ENCODE results near the gene OMP. TPM values are rescaled to one million over a fixed set of nuclear protein-coding genes. Genes with fewer than 3 reads are reported as not detected.

The OMP gene
- total RNA-seq, 1 donor from 2014 or later = not detected

- no peak within 1 kb of the TSS for H3K27ac Mint-ChIP-seq (ENCODE audit: unreplicated experiment)
- peak within 1 kb of the TSS; percentile 61 for H3K4me3 Mint-ChIP-seq (ENCODE audit: unreplicated experiment)
- H3K27me3 Mint-ChIP-seq (ENCODE audit: unreplicated experiment) = peaks cover 2% of the 10 kb centered on the region
- peaks cover 7% of the 10 kb centered on the region for H3K36me3 Mint-ChIP-seq (ENCODE audit: unreplicated experiment)
- DNase-seq (ENCODE audit: extremely low spot score, unreplicated experiment) = no peak
- no peaks in the 10 kb centered on the region for H3K9me3 Mint-ChIP-seq (ENCODE audit: unreplicated experiment)
- TF ChIP-seq, protein P1, sequence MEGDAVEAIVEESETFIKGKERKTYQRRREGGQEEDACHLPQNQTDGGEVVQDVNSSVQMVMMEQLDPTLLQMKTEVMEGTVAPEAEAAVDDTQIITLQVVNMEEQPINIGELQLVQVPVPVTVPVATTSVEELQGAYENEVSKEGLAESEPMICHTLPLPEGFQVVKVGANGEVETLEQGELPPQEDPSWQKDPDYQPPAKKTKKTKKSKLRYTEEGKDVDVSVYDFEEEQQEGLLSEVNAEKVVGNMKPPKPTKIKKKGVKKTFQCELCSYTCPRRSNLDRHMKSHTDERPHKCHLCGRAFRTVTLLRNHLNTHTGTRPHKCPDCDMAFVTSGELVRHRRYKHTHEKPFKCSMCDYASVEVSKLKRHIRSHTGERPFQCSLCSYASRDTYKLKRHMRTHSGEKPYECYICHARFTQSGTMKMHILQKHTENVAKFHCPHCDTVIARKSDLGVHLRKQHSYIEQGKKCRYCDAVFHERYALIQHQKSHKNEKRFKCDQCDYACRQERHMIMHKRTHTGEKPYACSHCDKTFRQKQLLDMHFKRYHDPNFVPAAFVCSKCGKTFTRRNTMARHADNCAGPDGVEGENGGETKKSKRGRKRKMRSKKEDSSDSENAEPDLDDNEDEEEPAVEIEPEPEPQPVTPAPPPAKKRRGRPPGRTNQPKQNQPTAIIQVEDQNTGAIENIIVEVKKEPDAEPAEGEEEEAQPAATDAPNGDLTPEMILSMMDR (IDR thresholded peaks at IDR 0.05) = no peak
- peaks cover 10% of the 10 kb centered on the region for H3K4me1 Mint-ChIP-seq (ENCODE audit: unreplicated experiment)
Measured at GRCh38 chr11:77127920-77128691, 25.5 kb downstream of the OMP start, which contains the start of gene MYO7A. TSS of gene MYO7A (plus strand) at chr11:77128246. CDS start at chr11:77130635, 2,389 bp downstream.

DNA sequence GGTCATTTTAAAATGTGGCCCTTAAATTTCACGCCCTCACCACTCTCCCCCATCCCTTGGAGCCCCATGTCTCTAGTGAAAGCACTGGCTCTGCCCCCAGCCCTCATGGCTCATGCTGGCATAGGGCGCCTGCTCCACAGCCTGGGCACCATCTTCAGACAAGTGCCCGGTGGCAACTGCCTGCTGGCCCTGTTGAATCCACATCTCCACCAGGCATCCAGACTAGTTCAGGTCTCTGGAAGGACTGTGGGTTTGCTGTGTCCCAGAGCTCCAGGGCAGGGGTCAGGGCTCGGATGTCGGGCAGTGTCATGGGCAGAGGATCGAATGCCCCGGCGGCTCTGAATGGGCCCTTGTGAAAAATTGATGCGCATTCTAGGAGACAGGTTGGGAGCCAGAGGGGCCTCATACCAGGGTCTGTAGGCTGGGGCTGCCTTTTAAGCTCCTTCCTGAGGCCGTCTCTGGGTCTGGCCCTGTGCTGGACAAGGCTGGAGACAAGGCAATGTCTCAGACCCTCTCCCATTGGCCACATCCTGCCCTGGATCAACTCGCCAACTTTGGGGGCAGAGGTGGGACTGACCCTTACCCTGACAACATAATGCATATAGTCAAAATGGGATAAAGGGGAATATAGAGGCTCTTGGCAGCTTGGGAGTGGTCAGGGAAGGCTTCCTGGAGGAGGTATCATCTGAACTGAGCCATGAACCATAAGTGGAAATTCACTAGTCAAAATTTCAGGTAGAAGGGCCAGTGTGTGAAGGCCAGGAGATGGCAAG lies 26.6 kb downstream of the OMP start:
- Mint-ChIP-seq H3K9me3 (ENCODE audit: unreplicated experiment) (no peaks in the 10 kb centered on the region), H3K27ac (ENCODE audit: unreplicated experiment) (no peak overlapping the region), H3K4me1 (ENCODE audit: unreplicated experiment) (peaks cover 10% of the 10 kb centered on the region), H3K36me3 (ENCODE audit: unreplicated experiment) (peaks cover under 1% of the 10 kb centered on the region), H3K4me3 (ENCODE audit: unreplicated experiment) (no peak overlapping the region), H3K27me3 (ENCODE audit: unreplicated experiment) (peaks cover 2% of the 10 kb centered on the region)
- TF ChIP-seq, protein P1 (IDR thresholded peaks at IDR 0.05) = no peak
- no peak for DNase-seq (ENCODE audit: extremely low spot score, unreplicated experiment)

- Mint-ChIP-seq H3K4me1 (ENCODE audit: unreplicated experiment) (peaks cover 10% of the 10 kb centered on the region), H3K4me3 (ENCODE audit: unreplicated experiment) (no peak overlapping the region), H3K27ac (ENCODE audit: unreplicated experiment) (no peak overlapping the region), H3K27me3 (ENCODE audit: unreplicated experiment) (peaks cover 2% of the 10 kb centered on the region), H3K36me3 (ENCODE audit: unreplicated experiment) (no peaks in the 10 kb centered on the region), H3K9me3 (ENCODE audit: unreplicated experiment) (no peaks in the 10 kb centered on the region)
- no peak for DNase-seq (ENCODE audit: extremely low spot score, unreplicated experiment)
- TF ChIP-seq, protein P1 (IDR thresholded peaks at IDR 0.05) = no peak
Measured at GRCh38 chr11:77129842-77130756, 27.5 kb downstream of the OMP start.

DNA sequence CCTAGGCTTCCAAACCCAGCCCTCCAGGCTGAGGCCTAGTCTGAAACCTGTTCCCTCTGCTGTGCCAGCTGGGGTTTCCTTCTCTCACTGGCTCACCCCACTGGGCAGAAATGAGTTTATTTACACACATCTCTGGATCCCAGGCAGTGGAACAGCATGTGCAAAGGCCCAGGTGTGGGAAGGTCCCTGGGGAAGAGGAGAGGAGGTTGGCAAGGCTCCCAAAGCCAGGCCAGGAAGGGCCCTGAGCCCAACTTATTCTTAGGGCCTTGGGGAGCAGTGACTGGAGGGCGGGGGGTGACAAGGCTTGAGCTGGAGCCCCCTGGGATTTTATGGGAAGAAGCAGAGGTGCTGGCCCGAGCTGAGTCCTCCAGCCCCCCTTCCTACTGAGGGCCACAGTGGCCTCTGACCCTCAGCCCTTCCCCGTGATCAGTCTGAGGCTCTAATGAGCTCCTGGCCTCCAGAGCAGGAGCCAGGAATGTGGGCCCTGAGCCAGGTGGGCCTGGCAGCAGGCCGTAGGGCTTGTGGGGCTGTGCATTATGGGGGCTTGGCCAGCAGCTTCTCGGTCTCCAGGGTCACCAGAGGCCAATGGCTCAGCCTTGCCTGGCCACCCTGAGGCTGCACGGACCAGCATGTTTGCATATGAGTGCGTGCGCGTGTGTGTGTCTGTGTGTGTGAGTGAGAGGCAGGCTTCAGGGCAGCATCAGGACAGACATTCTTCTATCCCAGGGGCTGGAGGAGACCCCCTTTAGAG lies 28.3 kb downstream of the OMP start:
- no peak for DNase-seq (ENCODE audit: extremely low spot score, unreplicated experiment)
- H3K36me3 Mint-ChIP-seq (ENCODE audit: unreplicated experiment) = no peaks in the 10 kb centered on the region
- peaks cover 12% of the 10 kb centered on the region for H3K4me1 Mint-ChIP-seq (ENCODE audit: unreplicated experiment)
- TF ChIP-seq, protein P1 (IDR thresholded peaks at IDR 0.05) = no peak
- H3K27ac Mint-ChIP-seq (ENCODE audit: unreplicated experiment) = no peak overlapping the region
- H3K4me3 Mint-ChIP-seq (ENCODE audit: unreplicated experiment) = no peak overlapping the region
- no peaks in the 10 kb centered on the region for H3K9me3 Mint-ChIP-seq (ENCODE audit: unreplicated experiment)
- H3K27me3 Mint-ChIP-seq (ENCODE audit: unreplicated experiment) = peaks cover 2% of the 10 kb centered on the region
